ENCODE measurements around the gene HK1.
"Not testable (repeated sequence)": the region's sequence is repeated elsewhere in the genome, so short reads cannot be mapped to it uniquely, and the experiment has no call there.

Gene HK1

DNA sequence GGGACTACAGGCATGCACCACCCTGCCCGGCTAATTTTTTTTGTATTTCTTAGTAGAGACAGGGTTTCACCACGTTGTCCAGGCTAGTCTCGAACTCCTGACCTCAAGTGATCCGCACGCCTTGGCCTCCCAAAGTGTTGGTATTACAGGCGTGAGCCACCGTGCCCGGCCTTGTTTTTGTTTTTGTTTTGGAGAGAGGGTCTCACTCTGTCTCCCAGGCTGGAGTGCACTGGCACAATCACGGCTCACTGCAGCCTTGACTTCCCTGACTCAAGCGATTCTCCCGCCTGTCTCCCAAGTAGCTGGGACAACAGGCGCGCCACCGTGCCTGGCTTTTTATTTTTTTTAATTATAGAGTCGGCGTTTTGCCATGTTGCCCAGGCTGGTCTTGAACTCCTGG, 172.1 kb downstream of the HK1 start:
- DNase-seq (ENCODE audit: low read depth in 3 of 3) = not testable (repeated sequence)

GRCh38 chr10:69451209-69451783, 173.0 kb downstream of the HK1 start, which contains the start of gene TSPAN15:
TSS of gene TSPAN15 (plus strand) at chr10:69451465. CDS start at chr10:69451595, 130 bp downstream.
- peak; percentile 63 to 79 (median 63) for DNase-seq (ENCODE audit: low read depth in 3 of 3)
